AG04450 (cell line): Measurements from ENCODE around the gene TRIO. TPM values are rescaled to one million over a fixed set of nuclear protein-coding genes. Genes with fewer than 3 reads are reported as not detected.

Experiments used
- CTCF ChIA-PET: fragments of 300-600, 350-600 bp; formaldehyde crosslinking; extraction: SDS; loops from one replicate; lab custom pipeline; 2022; ENCODE audit warnings: antibody characterized with exemption, inconsistent platforms; lab: Charles Lee
- POLR2A ChIA-PET: fragments of 350-600 bp; formaldehyde crosslinking; extraction: SDS; loops from one replicate; lab custom pipeline; 2021; ENCODE audit warnings: antibody characterized with exemption, inconsistent platforms; lab: Yijun Ruan, JAX
- DNase-seq: peaks from one replicate; pipeline ENCODE4 v3.0.0-alpha.2; 2011; ENCODE audit warnings: low read depth, low spot score
- H3K27ac ChIP-seq: one replicate; pipeline ENCODE4 v1.5.1; 2012; ENCODE audit warnings: low read depth, low read length, control low read depth
- H3K27me3 ChIP-seq: one replicate; pipeline ENCODE4 v1.6.0; 2012; ENCODE audit warnings: low read length; ENCODE audit not compliant: control insufficient read depth, insufficient read depth
- H3K4me3 ChIP-seq: 2 replicates; pipeline ENCODE4 v1.5.1; 2011; ENCODE audit warnings: mild to moderate bottlenecking, low read depth, low read length, control low read depth
- H3K9me3 ChIP-seq: 2 replicates; pipeline ENCODE4 v1.5.1; 2012; ENCODE audit warnings: low read length; ENCODE audit not compliant: control insufficient read depth, insufficient read depth
- CTCF ChIP-seq: IDR thresholded peaks from 2 replicates; pipeline ENCODE4 v1.5.1; 2011; ENCODE audit warnings: low read depth, low read length, control low read depth, inconsistent platforms
- polyA plus RNA-seq: library from polyadenylated mRNA; depleted of rRNA; stranded (reverse); fragments of >200 nt; gene quantifications from 2 replicates; pipeline ENCODE4 v1.2.3, GENCODE V29; 2011; rRNA removed

The TRIO gene
- polyA plus RNA-seq, 1 experiment, result 268 TPM

GRCh38 chr5:14556015-14556414 lies 412.9 kb downstream of the TRIO start:
- no peak overlapping the region for H3K27ac ChIP-seq
- DNase-seq, result no peak
- TF ChIP-seq CTCF, result no peak
- no peaks in the 10 kb centered on the region for H3K9me3 ChIP-seq
- ChIA-PET POLR2A (no interaction called here), CTCF (no interaction called here)
- peaks cover 19% of the 10 kb centered on the region for H3K27me3 ChIP-seq
- H3K4me3 ChIP-seq, result no peak overlapping the region

DNA sequence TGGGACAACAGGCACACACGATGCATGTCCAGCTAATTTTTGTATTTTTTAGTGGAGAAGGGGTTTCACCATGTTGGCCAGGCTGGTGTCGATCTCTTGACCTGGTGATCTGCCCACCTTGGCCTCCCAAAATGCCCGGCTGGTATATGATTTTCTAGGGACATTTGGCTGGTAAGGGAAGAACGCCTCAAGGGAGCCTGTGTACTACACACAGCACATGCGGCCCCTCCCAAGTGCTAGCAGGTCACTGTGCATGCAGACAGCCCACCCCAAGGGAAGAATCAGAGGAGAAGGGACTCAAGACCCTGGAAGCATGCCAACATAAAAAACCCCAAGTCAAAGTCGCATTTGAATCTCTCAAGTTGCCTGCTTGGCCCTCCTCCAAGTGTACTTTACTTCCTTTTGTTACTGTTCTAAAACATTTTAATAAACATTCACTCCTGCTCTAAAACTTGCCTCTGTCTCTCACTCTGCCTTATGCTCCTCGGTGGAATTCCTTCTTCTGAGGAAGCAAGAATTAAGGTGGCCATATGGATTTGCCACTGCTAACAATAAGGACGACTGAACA lies 414.1 kb downstream of the TRIO start:
- Histone ChIP-seq H3K4me3 (no peak overlapping the region), H3K27ac (no peak overlapping the region), H3K27me3 (peaks cover 21% of the 10 kb centered on the region), H3K9me3 (no peaks in the 10 kb centered on the region)
- no peak for TF ChIP-seq CTCF
- ChIA-PET POLR2A (no interaction called here), CTCF (no interaction called here)
- DNase-seq, result no peak

- no peak for DNase-seq
- CTCF ChIA-PET, result no interaction called here
- POLR2A ChIA-PET, result no interaction called here
- no peak for TF ChIP-seq CTCF
- Histone ChIP-seq H3K27ac (no peak overlapping the region), H3K27me3 (peaks cover 23% of the 10 kb centered on the region), H3K9me3 (no peaks in the 10 kb centered on the region), H3K4me3 (no peak overlapping the region)
These were observed 414.8 kb downstream of the TRIO start for GRCh38 chr5:14557791-14558415.

Other genes starting within 250 kb of the TRIO start
- gene DNAH5, start 198.7 kb upstream of the TRIO start, polyA plus RNA-seq, result 9.9 and 12.4 TPM in 2 replicates